ENCODE results near the gene MYL4.
"Not testable (repeated sequence)": the region's sequence is repeated elsewhere in the genome, so short reads cannot be mapped to it uniquely, and the experiment has no call there.

The MYL4 gene

DNA sequence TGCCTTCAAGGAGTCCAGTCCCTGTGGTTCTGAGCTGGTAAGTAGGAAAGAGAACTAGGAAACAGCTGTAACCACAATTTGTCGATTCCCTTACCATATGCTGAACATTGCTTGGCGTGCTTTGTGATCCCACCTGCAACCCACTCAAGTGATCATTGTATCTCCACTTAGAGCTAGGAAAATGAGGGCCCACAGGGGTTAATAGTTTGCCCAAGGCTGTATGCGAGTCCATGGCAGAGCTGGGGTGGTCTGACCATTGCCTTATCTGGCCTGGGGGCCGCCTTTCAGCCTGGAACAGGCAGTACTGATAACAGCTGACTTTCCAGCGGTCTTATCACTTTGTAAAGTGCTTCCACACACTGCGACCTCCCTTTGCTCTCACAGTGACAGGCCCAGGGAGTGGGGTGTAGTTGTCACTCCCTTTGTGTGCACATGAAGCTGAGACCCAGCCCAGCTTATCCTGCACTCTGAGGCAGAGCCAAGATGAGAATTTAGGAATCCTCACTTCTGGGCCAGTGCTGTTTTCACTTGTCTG, 9.8 kb downstream of the MYL4 start:
- Histone ChIP-seq H3K9ac (peak overlapping the region; percentile 35; the same call in 1 of the 2 replicates), H3K4me2 (peak overlapping the region; percentile 84), H3K36me3 (peaks cover 10% of the 10 kb centered on the region; the same call in 1 of the 2 replicates), H4K20me1 (no peaks in the 10 kb centered on the region), H3K27me3 (no peaks in the 10 kb centered on the region), H3K4me1 (peaks cover 57% of the 10 kb centered on the region), H3K9me3 (peaks cover 22% of the 10 kb centered on the region), H3K27ac (peak overlapping the region; percentile 72), H3K4me3 (no peak overlapping the region)
- no peak for TF ChIP-seq Cebpa-rat (IDR thresholded peaks at IDR 0.05)

DNA sequence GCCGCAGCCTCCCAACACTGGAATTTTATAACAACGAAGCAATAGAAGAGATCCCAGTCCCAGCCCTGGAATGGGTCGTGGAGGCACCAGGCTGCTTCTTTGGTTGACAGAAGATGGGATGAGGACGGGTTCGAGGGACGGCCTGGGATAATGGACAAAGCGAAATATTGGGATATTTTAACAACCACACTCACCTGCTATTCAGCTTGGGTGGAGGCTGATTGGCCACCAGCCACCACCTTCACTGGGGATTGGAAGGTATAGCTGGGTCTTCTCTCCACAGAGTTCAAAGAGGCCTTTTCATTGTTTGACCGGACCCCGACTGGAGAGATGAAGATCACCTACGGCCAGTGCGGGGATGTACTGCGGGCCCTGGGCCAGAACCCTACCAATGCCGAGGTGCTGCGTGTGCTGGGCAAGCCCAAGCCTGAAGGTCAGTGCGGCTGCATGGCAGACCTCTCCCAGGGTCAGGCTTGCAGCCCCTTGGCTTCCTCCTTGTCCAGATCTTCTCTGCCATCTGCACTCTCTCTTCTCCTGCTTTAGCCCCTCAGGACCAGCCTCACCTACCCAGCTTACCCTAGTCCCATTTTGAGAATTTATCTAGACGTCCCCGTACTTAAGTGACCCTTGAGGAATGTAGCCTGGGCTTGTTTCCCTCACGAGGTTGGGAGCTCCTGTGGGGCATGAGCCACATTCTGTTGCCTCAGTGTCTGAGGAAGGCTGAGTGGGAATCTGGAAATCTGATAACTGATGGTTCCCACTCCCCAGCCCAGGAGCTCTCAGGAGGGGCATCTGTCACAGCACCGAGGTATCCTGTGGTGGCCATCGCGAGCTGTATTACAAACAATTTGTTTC, 10.7 kb downstream of the MYL4 start:
- Histone ChIP-seq H3K9me3 (peaks cover 30% of the 10 kb centered on the region), H3K4me3 (no peak overlapping the region), H3K27me3 (no peaks in the 10 kb centered on the region), H4K20me1 (no peaks in the 10 kb centered on the region), H3K36me3 (peaks cover 10% of the 10 kb centered on the region; the same call in 1 of the 2 replicates), H3K27ac (peak overlapping the region; percentile 72), H3K9ac (no peak overlapping the region; the same call in 1 of the 2 replicates), H3K4me1 (peaks cover 57% of the 10 kb centered on the region), H3K4me2 (peak overlapping the region; percentile 84)
- TF ChIP-seq Cebpa-rat (IDR thresholded peaks at IDR 0.05) = no peak

DNA sequence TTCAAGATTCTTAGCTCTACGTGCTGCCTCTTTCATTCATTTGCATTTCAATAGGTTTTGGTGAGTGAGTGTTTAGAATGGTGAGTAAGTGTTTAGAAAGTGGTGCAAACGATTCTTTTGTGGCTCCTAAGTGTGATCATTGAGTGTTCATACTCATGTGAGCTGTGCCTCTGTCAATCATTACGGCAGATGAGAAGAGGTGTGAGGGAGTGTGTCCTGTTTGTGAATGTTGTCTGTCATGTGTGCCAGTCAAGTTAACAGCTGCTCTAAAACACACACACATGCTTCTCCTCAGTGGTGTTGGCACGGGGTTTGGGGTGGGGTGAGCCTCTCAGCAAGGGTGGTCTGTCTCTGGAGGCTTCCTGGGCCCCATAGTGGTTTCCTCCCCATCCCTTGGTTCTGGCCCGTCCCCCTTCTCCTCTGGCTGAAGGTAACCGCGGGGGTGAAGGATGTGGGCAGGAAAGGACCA, 11.4 kb downstream of the MYL4 start:
- Histone ChIP-seq H3K4me1 (peaks cover 57% of the 10 kb centered on the region), H3K9me3 (peaks cover 34% of the 10 kb centered on the region), H3K36me3 (peaks cover 10% of the 10 kb centered on the region; the same call in 1 of the 2 replicates), H3K9ac (no peak overlapping the region; the same call in 1 of the 2 replicates), H3K27me3 (no peaks in the 10 kb centered on the region), H3K4me2 (peak overlapping the region; percentile 84), H3K4me3 (no peak overlapping the region), H3K27ac (peak overlapping the region; percentile 5), H4K20me1 (no peaks in the 10 kb centered on the region)
- TF ChIP-seq Cebpa-rat (IDR thresholded peaks at IDR 0.05) = no peak

- Histone ChIP-seq H3K4me3 (no peak overlapping the region), H3K9ac (no peak overlapping the region), H3K4me1 (peaks cover 57% of the 10 kb centered on the region), H3K27ac (peak overlapping the region; percentile 5; the same call in 1 of the 2 replicates), H3K4me2 (peak overlapping the region; percentile 84), H3K27me3 (no peaks in the 10 kb centered on the region), H3K36me3 (peaks cover 10% of the 10 kb centered on the region; the same call in 1 of the 2 replicates), H4K20me1 (no peaks in the 10 kb centered on the region), H3K9me3 (peaks cover 34% of the 10 kb centered on the region)
- no peak for TF ChIP-seq Cebpa-rat (IDR thresholded peaks at IDR 0.05)
These were observed 12.0 kb downstream of the MYL4 start for GRCh38 chr17:47221154-47221553.

GRCh38 chr17:47222047-47222446, 12.9 kb downstream of the MYL4 start:
- H3K9ac ChIP-seq = no peak overlapping the region
- TF ChIP-seq Cebpa-rat (IDR thresholded peaks at IDR 0.05) = no peak
- peaks cover 10% of the 10 kb centered on the region; the same call in 1 of the 2 replicates for H3K36me3 ChIP-seq
- no peak overlapping the region for H3K27ac ChIP-seq
- H3K4me2 ChIP-seq = peak overlapping the region; percentile 84; the same call in 1 of the 2 replicates
- H3K4me1 ChIP-seq = peaks cover 51% of the 10 kb centered on the region
- H4K20me1 ChIP-seq = no peaks in the 10 kb centered on the region
- no peaks in the 10 kb centered on the region for H3K27me3 ChIP-seq
- peaks cover 34% of the 10 kb centered on the region for H3K9me3 ChIP-seq
- H3K4me3 ChIP-seq = no peak overlapping the region

- Histone ChIP-seq H3K4me2 (no peak overlapping the region), H3K27me3 (no peaks in the 10 kb centered on the region), H3K27ac (no peak overlapping the region), H3K9ac (no peak overlapping the region), H3K36me3 (peaks cover 10% of the 10 kb centered on the region; the same call in 1 of the 2 replicates), H3K4me3 (no peak overlapping the region), H3K4me1 (peaks cover 41% of the 10 kb centered on the region), H3K9me3 (peaks cover 34% of the 10 kb centered on the region), H4K20me1 (no peaks in the 10 kb centered on the region)
- TF ChIP-seq Cebpa-rat (IDR thresholded peaks at IDR 0.05) = no peak
These were observed 13.9 kb downstream of the MYL4 start for GRCh38 chr17:47223007-47223406.

GRCh38 chr17:47223460-47223859, 14.3 kb downstream of the MYL4 start:
- Histone ChIP-seq H3K9me3 (peaks cover 34% of the 10 kb centered on the region), H3K9ac (no peak overlapping the region), H3K4me1 (peaks cover 36% of the 10 kb centered on the region), H3K27ac (no peak overlapping the region), H3K36me3 (peaks cover 10% of the 10 kb centered on the region; the same call in 1 of the 2 replicates), H4K20me1 (no peaks in the 10 kb centered on the region), H3K27me3 (no peaks in the 10 kb centered on the region), H3K4me2 (no peak overlapping the region), H3K4me3 (no peak overlapping the region)
- no peak for TF ChIP-seq Cebpa-rat (IDR thresholded peaks at IDR 0.05)

- not testable (repeated sequence) for H4K20me1 ChIP-seq, H3K4me2 ChIP-seq, H3K27ac ChIP-seq, H3K27me3 ChIP-seq, H3K4me3 ChIP-seq, H3K9ac ChIP-seq
- Histone ChIP-seq H3K4me1 (peaks cover 30% of the 10 kb centered on the region), H3K9me3 (peaks cover 34% of the 10 kb centered on the region), H3K36me3 (peaks cover 10% of the 10 kb centered on the region; the same call in 1 of the 2 replicates)
These were observed 14.9 kb downstream of the MYL4 start for GRCh38 chr17:47224077-47224476.

GRCh38 chr17:47224966-47225365, 15.8 kb downstream of the MYL4 start:
- H3K4me2 ChIP-seq = no peak overlapping the region
- peaks cover 34% of the 10 kb centered on the region for H3K9me3 ChIP-seq
- TF ChIP-seq Cebpa-rat (IDR thresholded peaks at IDR 0.05) = no peak
- no peak overlapping the region for H3K4me3 ChIP-seq
- H4K20me1 ChIP-seq = no peaks in the 10 kb centered on the region
- no peak overlapping the region for H3K9ac ChIP-seq
- H3K27me3 ChIP-seq = no peaks in the 10 kb centered on the region
- H3K27ac ChIP-seq = no peak overlapping the region
- H3K4me1 ChIP-seq = peaks cover 30% of the 10 kb centered on the region
- peaks cover 10% of the 10 kb centered on the region; the same call in 1 of the 2 replicates for H3K36me3 ChIP-seq

DNA sequence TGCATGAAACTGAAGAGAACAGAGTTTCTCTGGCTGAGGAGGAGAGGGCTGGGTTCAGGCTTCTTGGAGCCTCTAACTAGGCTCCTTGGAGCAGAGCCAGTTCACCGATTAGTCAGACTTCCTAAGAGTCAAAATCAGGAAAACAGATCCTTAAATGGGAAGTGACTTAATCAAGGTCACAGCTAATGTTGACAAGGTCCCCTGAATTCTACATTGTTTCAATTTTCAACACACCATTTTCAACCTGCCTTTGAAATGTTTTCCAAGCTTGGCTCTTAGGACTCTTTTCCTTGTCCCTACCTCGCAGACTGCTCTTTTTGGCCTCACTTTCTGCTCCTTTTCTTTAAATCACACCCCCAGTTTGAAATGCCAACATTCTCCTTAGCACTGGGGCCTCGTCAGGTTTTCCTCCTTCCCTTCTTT, 16.3 kb downstream of the MYL4 start:
- Histone ChIP-seq H3K4me1 (peaks cover 30% of the 10 kb centered on the region), H3K4me3 (no peak overlapping the region), H3K4me2 (no peak overlapping the region), H3K27me3 (no peaks in the 10 kb centered on the region), H4K20me1 (no peaks in the 10 kb centered on the region), H3K36me3 (peaks cover 10% of the 10 kb centered on the region; the same call in 1 of the 2 replicates), H3K27ac (no peak overlapping the region), H3K9me3 (peaks cover 34% of the 10 kb centered on the region), H3K9ac (no peak overlapping the region)
- no peak for TF ChIP-seq Cebpa-rat (IDR thresholded peaks at IDR 0.05)
